MCF 10A (cell line): Measurements from ENCODE around the gene LOXHD1. TPM values are rescaled to one million over a fixed set of nuclear protein-coding genes. Genes with fewer than 3 reads are reported as not detected.

ENCODE experiments used
- BruUV-seq: library from RNA; stranded (reverse); fragments of 400-500 nt; replicated peaks from 2 replicates; lab custom pipeline; 2021; lab: Mats Ljungman, UMichigan
- CTCF ChIA-PET: fragments of 300-600 bp; sonication (Branson Sonifier 250); formaldehyde crosslinking; extraction: SDS; loops from one replicate; lab custom pipeline; 2021; ENCODE audit warnings: antibody characterized with exemption, inconsistent platforms; lab: Yijun Ruan, JAX
- POLR2A ChIA-PET: fragments of 300-600, 350-650 bp; sonication (Branson Sonifier 250); formaldehyde crosslinking; extraction: SDS; loops from one replicate; lab custom pipeline; 2020; ENCODE audit warnings: antibody characterized with exemption, inconsistent platforms; lab: Yijun Ruan, JAX
- DNase-seq: peaks from one replicate; pipeline ENCODE4 v3.0.0-alpha.2; 2018; ENCODE audit not compliant: unreplicated experiment
- H3K27ac Mint-ChIP-seq: one replicate; pipeline ENCODE4 v1.8.0; 2022; ENCODE audit warnings: mild to moderate bottlenecking, low read depth, mixed read lengths; ENCODE audit not compliant: unreplicated experiment
- H3K27me3 Mint-ChIP-seq: one replicate; pipeline ENCODE4 v1.8.0; 2022; ENCODE audit warnings: mixed read lengths; ENCODE audit not compliant: insufficient read depth, unreplicated experiment
- H3K36me3 Mint-ChIP-seq: one replicate; pipeline ENCODE4 v1.8.0; 2022; ENCODE audit warnings: mild to moderate bottlenecking, moderate library complexity, mixed read lengths; ENCODE audit not compliant: insufficient read depth, unreplicated experiment
- H3K4me1 Mint-ChIP-seq: one replicate; pipeline ENCODE4 v1.8.0; 2022; ENCODE audit warnings: mixed read lengths; ENCODE audit not compliant: insufficient read depth, unreplicated experiment
- H3K4me3 Mint-ChIP-seq: one replicate; pipeline ENCODE4 v1.8.0; 2022; ENCODE audit warnings: mild to moderate bottlenecking, moderate library complexity, mixed read lengths; ENCODE audit not compliant: unreplicated experiment
- H3K9me3 Mint-ChIP-seq: one replicate; pipeline ENCODE4 v1.8.0; 2022; ENCODE audit warnings: mixed read lengths; ENCODE audit not compliant: unreplicated experiment
- intact Hi-C: fragments of 100-400 bp; cut with micrococcal nuclease; formaldehyde crosslinking; loops from 2 replicates; pipeline ENCODE4 v1.14.1; 2022
- total RNA-seq: library from RNA; stranded (reverse); gene quantifications from 2 replicates; pipeline ENCODE4 v1.2.3, GENCODE V29; 2022
- TF ChIP-seq, protein P1 (sequence below): fragments of 200-600 bp; IDR thresholded peaks from one replicate; pipeline ENCODE4 v1.8.0; 2022; ENCODE audit warnings: antibody characterized with exemption, mild to moderate bottlenecking; ENCODE audit not compliant: unreplicated experiment

Gene LOXHD1
- total RNA-seq, 1 experiment from 2014 or later = not detected

DNA sequence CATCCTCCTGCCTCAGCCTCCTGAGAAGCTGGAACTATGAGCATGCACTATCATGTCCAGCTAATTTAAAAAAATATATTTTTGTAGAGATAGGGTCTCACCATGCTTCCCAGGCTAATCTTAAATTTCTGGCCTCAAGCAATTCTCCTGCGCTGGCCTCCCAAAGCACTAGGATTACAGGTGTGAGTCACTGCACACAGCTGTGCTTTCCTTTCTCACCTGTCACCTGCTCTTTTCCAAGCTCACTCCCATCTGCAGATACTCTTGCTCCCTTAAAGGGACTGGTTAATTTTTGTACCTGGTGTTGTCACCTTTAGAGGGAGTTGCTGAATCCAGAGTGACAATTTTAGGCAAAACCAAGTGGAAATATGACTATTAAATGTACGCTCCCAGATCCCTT lies 178.2 kb downstream of the LOXHD1 start:
- Mint-ChIP-seq H3K36me3 (no peaks in the 10 kb centered on the region), H3K27ac (no peak overlapping the region), H3K4me1 (peaks cover 7% of the 10 kb centered on the region), H3K9me3 (no peaks in the 10 kb centered on the region), H3K4me3 (no peak overlapping the region), H3K27me3 (peaks cover 12% of the 10 kb centered on the region)
- DNase-seq = peak; percentile 28
- TF ChIP-seq, protein P1, sequence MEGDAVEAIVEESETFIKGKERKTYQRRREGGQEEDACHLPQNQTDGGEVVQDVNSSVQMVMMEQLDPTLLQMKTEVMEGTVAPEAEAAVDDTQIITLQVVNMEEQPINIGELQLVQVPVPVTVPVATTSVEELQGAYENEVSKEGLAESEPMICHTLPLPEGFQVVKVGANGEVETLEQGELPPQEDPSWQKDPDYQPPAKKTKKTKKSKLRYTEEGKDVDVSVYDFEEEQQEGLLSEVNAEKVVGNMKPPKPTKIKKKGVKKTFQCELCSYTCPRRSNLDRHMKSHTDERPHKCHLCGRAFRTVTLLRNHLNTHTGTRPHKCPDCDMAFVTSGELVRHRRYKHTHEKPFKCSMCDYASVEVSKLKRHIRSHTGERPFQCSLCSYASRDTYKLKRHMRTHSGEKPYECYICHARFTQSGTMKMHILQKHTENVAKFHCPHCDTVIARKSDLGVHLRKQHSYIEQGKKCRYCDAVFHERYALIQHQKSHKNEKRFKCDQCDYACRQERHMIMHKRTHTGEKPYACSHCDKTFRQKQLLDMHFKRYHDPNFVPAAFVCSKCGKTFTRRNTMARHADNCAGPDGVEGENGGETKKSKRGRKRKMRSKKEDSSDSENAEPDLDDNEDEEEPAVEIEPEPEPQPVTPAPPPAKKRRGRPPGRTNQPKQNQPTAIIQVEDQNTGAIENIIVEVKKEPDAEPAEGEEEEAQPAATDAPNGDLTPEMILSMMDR = no peak
- BruUV-seq = no TSS peak
- CTCF ChIA-PET = interaction anchor here (0.6 to 4.6 kb wide), 4 partner anchors 15 to 197 kb away, joined by 3 to 32 read pairs (median 4); no protein-coding TSS in a partner anchor
- intact Hi-C loops = no loop called here
- POLR2A ChIA-PET = interaction anchor here (1.2 kb wide), 1 partner anchor 58 kb away, joined by 3 read pairs; no protein-coding TSS in a partner anchor

DNA sequence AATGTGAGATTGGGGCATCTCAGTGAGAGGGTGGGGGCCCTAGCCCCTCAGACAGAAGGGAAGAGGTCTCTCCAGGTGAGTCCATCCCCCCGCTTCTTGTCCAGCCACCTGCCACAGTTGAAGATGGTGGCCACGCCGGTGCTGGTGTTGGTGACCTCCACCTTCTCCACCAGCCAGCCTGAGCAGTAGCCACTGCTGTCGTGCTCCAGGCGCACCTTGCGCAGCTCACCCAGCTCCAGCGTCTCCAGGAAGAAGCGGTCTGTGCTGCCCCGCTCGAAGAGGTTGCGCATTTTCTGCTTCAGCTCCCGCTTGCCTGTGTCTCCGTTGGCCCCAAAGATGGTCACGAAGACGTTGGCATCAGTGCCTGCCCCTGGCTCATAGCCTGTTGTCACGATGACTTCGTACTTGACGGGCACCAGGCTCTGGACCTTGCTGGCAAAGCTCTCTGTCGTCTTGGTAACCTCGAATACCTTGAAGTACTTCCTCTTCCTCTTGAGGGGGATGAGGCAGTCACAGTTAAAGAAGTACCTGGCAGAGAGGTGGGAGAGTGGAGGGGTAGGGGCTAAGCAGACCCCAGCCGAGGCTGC lies 179.5 kb downstream of the LOXHD1 start:
- H3K36me3 Mint-ChIP-seq = no peaks in the 10 kb centered on the region
- peaks cover 7% of the 10 kb centered on the region for H3K4me1 Mint-ChIP-seq
- H3K27me3 Mint-ChIP-seq = peaks cover 12% of the 10 kb centered on the region
- intact Hi-C loops = no loop called here
- ChIA-PET CTCF (interaction anchor here (0.5 to 1.0 kb wide), 2 partner anchors 144 to 196 kb away, joined by 3 to 4 read pairs; no protein-coding TSS in a partner anchor), POLR2A (interaction anchor here (0.5 to 1.2 kb wide), 3 partner anchors 59 to 186 kb away, joined by 3 to 6 read pairs (median 3); no protein-coding TSS in a partner anchor)
- BruUV-seq = no TSS peak
- TF ChIP-seq, protein P1 = no peak
- no peaks in the 10 kb centered on the region for H3K9me3 Mint-ChIP-seq
- DNase-seq = no peak
- no peak overlapping the region for H3K4me3 Mint-ChIP-seq
- no peak overlapping the region for H3K27ac Mint-ChIP-seq

DNA sequence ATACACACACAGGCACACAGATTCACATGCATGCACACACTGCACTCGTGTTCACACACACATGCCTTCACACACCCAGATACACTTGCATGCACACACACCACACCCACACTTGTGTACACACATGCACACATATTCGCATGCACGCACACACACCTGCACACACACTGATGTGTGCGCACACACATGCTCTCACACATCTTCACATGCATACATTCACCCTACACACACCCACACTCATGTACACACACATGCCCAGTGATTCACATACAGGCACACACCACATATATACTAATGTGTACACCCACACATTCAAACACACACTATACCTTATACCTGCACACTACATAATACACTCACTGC lies 181.6 kb downstream of the LOXHD1 start:
- BruUV-seq = no TSS peak
- H3K27me3 Mint-ChIP-seq = peaks cover 24% of the 10 kb centered on the region
- no peaks in the 10 kb centered on the region for H3K36me3 Mint-ChIP-seq
- TF ChIP-seq, protein P1 = no peak
- no peak overlapping the region for H3K4me3 Mint-ChIP-seq
- DNase-seq = no peak
- no peaks in the 10 kb centered on the region for H3K9me3 Mint-ChIP-seq
- no peak overlapping the region for H3K27ac Mint-ChIP-seq
- H3K4me1 Mint-ChIP-seq = no peaks in the 10 kb centered on the region
- intact Hi-C loops = no loop called here
- ChIA-PET POLR2A (no interaction called here), CTCF (interaction anchor here (0.6 to 1.4 kb wide), 4 partner anchors 183 to 360 kb away, joined by 3 to 5 read pairs (median 4); a partner anchor contains a TSS)

DNA sequence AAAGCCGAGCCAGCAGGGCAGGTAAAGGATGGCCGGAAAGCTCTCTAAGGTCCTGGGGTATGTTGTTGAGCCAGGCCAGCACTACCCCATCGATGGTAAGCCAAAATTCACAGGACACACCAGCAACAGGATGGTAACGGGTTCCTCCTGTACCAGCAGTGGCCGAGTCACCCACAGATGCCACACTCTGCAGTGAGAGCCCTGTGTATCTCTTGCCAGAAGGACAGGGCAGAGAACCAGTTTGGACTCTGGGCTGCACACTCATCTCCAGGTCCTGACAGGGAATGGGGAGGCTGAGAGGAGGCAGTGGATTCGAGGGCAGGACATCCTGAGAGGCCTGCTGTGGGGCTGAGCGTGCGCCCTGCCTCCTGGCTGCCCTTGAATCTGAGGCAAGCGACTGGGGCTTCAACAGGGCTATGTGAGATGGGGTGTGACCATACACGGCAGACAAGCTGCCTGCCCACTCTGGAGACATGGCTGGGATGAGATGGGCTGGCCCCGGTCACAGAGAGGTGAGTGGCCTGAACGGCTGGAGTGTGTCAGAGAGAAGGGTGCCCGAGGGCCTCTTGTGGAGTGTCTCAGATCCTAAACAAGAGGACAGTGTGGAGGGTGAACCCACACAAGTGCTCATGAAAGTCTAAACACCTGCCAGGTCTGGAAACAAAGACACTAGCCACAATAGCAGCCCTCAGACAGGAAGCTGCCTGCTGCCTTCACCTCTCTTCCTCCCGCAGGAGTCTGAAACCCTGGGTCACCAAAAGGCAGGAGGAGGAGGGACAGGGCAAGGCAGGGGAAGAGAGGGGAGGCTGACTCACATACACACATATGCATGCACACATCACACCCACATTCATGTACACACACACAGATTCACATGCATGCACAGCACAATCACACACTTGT lies 182.3 kb downstream of the LOXHD1 start:
- BruUV-seq = no TSS peak
- intact Hi-C loops = no loop called here
- H3K9me3 Mint-ChIP-seq = no peaks in the 10 kb centered on the region
- POLR2A ChIA-PET = interaction anchor here (0.6 kb wide), 1 partner anchor 327 kb away, joined by 3 read pairs; no protein-coding TSS in a partner anchor
- no peak overlapping the region for H3K4me3 Mint-ChIP-seq
- H3K27ac Mint-ChIP-seq = no peak overlapping the region
- TF ChIP-seq, protein P1 = no peak
- CTCF ChIA-PET = interaction anchor here (0.6 to 1.4 kb wide), 2 partner anchors 194 to 359 kb away, joined by 4 read pairs; no protein-coding TSS in a partner anchor
- peaks cover 24% of the 10 kb centered on the region for H3K27me3 Mint-ChIP-seq
- H3K4me1 Mint-ChIP-seq = no peaks in the 10 kb centered on the region
- no peak for DNase-seq
- no peaks in the 10 kb centered on the region for H3K36me3 Mint-ChIP-seq
